Activated CD4-positive, alpha-beta T cell treated with anti-CD3 and anti-CD28 coated beads, Interleukin-10, Interleukin-2, amounts not matched to agents 100 ng/mL and 50 ng/mL, durations not matched to agents 16 hours and 8 hours (primary cell): ENCODE measurements around the gene CREB3.

Experiments
- DNase-seq: peaks from one replicate; pipeline ENCODE4 v3.0.0-alpha.2; 2020

Gene CREB3

DNA sequence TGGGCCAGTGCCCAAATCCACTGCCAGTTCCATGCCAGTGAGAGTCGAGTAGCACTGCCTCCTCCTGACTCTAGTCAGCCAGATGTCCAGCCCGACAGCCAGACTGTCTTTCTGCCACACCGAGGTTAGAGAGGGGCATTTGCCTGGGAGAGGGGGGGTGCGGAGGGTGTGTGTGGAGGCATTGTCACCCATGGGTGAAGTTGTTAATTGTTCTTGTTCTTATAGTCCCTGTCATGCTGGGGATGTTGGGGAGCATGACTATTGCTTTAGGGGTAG is 17.7 kb downstream of the CREB3 start:
- DNase-seq = no peak

DNA sequence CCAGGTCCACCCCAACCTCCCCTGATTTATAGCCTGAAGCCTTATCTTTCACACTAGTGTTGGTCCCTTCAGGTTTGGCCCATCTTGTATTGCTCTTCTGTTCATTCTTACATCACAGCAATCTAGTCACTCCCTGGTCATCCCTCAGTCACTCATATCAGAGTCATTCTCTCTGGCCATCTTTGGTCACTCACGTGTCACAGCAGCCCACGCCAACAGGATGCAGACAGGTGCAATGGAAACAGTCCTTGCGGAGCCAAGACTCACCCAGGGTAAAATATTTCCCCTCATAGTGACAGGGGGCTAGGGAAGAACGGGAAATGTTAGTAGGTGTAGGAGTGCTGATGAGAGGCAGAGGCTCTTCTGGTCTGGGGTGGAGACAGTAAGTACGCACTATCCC is 21.0 kb downstream of the CREB3 start:
- no peak for DNase-seq

DNA sequence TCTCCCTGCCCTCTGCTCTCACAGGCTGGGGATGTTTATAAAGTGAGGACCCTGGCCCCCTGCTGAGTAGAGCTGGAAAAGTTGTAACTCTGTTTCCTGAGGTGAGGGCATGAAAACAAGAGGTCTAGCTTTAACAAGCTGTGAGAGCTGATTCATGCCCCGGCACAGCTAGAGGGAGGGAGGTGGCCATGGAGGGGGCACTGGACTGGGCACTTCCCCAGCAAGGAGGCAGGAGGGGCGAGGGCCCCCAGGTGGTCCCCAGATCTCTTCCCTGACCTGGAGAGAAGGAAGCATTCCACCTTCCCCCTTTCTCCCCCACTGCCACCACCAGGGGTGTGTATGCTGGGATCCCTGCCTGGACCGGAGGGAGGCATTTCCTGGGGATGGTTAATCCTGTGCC is 21.8 kb downstream of the CREB3 start, which contains the start of gene MSMP:
MSMP (minus strand) TSS at position 13 of the 400 bp plus-strand sequence. CDS start 147 bp downstream, outside the sequence.
- no peak for DNase-seq

- DNase-seq = no peak
Observed at GRCh38 chr9:35755071-35755470, 22.6 kb downstream of the CREB3 start.

DNA sequence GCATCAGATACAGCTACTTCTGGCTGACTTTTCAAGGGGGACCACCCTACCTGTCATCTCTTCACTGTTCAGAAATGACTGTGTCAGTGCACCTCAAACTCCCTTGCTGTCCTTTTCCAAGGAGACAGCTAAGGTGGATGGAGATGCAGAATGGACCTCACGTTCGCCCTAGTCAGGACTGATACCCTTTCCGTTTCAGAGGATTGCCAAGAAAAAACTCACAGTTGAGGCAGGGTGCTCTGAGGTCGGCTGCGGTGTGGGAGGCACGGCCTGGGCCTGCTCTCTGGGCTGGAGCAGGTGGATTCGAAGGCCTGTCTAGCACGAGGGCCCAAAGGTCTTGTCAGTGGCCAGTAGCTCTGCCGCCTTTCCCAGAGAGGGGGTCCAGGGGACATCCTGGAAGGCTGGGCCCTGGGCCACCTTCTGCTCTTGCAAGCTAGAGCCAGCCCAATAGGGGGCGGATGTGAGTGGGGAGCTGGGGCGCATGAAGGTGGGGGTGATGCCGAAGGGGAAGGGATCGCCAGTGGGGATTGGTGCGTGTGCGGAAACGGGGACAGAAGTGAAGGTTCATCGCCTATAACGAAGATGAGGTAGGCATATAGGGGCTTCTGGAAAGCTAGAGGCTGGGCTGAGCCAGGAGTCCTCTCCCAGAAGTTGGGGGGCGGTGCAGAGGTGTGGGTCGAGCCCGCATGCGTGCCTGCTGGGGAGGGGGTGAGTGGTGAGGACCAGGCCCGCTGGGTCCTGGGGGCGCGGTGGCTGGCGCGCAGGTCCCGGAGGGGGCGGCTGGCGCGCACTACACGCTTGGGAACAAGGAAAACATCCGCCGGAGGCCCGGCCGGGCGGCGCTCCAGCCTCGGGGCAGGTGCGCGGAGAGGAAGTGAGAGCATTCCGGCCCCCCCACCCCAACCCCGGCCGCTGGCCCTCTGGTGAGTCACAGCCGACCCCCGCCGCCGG is 24.1 kb downstream of the CREB3 start:
- peak; percentile 88 for DNase-seq

GRCh38 chr9:35757226-35757891 is 24.9 kb downstream of the CREB3 start:
- DNase-seq = peak; percentile 50

DNA sequence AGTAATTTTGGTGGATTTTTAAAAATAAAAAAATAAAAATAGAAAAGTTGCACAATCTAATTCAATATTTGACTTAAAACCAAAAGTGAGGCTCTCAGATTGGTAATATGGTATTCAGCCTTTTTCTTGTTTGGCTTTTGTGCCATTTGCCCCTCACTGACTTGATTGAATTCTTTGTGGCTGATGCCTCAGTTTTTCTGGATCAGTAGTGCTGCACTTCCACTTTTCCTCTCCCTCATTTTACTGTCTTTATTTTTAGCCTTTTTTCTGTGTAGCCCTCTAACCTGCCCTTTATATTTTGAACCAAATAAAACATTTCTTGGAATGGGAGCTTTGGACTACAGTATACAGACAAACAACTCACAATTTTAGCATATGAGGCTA is 25.4 kb downstream of the CREB3 start:
- no peak for DNase-seq

DNA sequence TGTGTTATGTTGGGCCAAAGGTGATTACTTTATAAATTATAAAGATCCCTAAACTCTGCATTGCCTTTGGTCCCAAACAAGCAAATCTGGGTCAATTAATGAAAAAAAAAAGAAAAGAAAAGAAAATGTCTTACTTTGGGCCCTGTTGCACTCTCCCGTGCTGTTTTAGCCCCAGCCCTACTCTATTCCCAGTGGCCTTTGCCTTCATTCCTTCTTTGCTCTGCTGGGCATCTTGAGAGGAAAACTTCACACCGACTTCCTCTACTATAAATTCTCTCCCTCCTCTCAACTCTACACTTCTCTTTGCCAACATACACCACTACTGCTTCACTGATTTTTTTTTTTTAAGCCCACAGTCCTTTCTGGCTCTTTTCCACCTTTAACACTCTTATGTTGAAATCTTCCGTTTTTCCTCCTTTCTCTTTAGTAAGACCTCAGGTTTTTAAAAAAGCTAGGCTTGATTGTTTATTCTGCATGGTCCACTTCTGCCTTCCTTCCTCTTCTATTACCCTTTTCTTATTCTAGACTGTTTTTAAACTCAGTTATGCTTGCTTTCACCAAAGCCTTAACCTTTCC is 26.1 kb downstream of the CREB3 start:
- no peak for DNase-seq

DNA sequence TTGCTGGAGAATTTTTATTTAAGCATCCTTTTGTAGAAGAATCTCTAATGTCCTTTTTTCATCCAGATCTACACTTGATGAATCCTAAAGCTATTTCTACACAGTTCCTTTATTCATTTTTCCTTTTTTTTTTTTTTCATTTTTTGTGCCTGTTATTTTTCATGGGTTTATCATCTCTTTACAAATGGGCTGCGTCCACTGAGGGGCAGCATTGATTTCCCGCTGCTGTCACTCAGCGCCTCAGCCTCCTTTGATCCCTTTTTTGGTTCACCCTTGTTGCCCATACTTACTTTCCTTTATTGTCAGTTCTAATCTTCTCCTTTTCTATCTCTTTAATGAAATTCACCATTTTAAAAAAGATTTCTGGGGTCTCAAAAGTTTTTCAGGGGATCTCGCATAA is 27.3 kb downstream of the CREB3 start:
- DNase-seq = no peak

GRCh38 chr9:35760651-35761050 is 28.2 kb downstream of the CREB3 start:
- no peak for DNase-seq

- DNase-seq = no peak
Observed at GRCh38 chr9:35763181-35763580, 30.7 kb downstream of the CREB3 start.

DNA sequence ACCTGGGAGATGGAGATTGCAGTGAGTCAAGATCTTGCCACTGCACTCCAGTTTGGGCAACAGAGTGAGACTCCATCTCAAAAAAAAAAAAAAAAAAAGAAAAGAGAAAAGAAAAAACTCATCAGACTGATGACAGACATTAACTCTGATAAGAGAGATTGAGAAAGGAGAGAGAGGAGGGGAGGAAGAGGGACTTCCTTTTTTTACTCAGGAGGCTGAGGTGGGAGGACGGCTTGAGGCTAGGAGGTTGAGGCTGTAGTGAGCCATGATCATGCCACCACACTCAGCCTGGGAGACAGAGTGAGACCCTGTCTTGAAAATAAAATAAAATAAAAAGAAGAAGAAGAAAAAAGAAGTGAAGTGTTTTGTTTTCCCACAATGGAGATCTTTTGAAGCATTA is 31.3 kb downstream of the CREB3 start:
- DNase-seq = no peak

DNA sequence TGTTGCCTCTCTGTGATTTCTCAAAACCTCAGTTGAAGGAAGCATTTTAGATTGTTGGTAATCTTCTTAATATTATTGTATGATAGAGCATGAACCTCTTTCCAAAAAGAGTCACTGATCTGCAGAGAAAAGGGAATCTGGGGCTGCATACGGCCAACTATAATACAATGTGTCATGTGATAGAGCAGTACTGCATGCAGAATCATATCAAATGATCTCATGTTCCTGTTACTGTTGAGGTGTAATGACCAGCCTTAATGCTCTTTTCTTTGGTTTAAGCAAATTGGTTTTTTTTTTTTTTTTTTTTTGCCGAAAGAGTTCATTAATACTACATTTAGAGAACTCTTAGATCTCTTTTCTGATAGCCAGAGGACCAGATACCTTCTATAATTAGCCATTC is 34.5 kb downstream of the CREB3 start:
- DNase-seq = no peak

GRCh38 chr9:35767458-35767857 is 35.0 kb downstream of the CREB3 start:
- DNase-seq = no peak

DNA sequence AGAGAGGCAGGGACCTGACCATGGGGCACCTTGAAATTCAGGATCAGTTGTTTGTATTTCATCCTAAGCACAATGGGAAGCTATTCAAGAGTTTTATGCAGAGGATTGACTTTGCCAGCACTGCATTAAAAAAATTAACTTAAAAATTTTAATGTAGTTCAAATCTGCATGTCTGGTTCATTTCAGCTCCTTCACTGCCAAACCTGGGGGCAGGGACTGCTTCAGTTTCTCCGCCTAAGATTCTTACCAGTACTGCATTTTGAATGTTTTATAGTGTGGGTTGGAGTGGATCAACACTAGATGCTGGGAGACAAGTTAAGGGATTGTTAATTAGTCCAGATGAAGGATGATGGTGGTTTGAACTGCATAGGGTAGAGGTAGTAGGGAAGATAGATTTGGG is 37.3 kb downstream of the CREB3 start:
- no peak for DNase-seq

DNA sequence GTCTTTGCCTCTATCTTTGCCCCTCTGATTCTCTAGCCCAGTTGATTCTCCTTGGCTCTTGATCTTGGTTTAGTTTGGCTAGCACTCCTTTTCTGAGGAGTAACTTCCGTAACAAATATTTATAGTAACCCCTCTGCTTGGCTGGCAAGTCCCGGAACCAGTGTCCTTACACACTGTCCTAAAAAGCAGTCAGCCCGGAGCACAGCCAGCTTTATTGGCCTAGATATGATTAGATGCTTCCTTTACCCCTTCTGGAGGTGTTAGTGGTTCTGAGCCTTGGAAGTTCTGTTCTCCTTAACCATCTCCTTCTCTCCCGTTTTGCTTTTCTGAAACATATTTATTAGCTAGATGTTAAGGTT is 38.6 kb downstream of the CREB3 start:
- DNase-seq = no peak

DNA sequence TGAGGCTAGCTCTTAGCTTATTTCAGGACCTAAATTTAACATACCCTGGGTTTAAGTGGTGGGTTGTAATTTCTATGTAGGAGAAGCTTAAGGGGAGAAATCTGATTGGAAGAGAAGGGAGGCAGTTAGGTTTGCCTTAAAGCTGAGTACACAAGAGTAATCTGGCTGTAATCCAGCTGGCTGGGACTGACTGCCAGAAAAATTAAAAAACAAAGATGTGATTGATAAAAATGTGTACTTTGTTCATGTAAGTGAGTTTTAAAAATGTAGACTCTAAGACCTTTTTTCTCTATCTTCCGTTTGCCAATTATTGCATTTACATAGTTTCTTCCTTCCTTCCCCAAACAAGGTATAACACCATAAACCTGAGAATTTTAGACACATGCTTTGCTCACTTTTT is 39.1 kb downstream of the CREB3 start:
- DNase-seq = no peak

- DNase-seq = no peak
Observed at GRCh38 chr9:35771943-35772342, 39.5 kb downstream of the CREB3 start.

DNA sequence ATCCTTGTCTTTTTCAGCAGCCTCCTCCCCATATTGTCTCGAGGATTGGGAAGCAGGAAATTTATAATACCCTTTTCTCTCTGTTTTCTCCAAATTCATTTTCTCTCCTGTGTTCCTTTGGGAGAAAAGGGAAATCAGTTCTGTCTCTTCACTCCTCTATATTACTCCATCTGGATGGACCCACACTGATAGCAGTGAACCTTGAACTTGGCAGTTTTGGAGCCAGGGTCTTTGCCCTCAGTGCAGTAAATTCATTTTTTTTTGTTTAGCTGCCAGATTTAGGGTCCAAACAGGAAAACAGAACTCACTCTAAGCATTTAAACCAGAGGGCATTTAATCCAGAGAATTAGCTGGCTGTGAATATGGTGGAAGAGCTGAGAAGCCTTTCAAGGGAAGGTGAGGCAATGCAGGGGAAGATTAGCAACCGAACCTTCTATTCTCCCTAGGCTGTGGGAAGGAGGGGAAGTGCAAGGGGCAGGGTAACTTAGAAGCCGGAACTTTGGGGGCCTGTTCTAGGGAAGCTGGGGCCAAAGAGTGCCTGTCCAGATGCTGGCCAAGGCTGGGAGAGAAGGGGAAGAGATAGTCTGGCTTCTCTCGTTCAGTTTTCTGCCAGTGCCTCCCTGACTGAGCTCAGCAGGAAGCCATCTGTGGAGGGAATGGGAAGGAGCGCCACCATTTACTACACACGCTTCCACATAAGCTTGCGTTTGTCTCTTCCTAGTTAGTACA is 42.6 kb downstream of the CREB3 start:
- no peak for DNase-seq

DNA sequence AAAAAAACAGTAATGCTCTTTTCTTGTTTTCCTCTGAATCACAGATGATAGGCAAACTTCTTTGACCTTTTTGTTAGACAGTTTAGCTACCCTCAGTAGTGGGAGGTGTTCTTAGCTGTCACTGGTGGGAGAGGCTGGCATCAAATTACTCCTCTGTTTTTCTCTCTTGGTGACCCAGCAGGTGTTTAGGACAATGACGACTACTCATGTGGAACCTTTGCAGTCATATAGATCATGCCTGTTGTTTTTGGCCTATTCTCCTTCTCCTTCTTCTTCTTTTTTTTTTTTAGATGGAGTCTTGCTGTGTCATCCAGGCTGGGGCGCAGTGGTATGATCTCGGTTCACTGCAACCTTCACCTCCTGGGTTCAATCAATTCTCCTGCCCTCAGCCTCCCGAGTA is 43.6 kb downstream of the CREB3 start:
- DNase-seq = no peak

- no peak for DNase-seq
Observed at GRCh38 chr9:35778496-35778895, 46.0 kb downstream of the CREB3 start.

DNA sequence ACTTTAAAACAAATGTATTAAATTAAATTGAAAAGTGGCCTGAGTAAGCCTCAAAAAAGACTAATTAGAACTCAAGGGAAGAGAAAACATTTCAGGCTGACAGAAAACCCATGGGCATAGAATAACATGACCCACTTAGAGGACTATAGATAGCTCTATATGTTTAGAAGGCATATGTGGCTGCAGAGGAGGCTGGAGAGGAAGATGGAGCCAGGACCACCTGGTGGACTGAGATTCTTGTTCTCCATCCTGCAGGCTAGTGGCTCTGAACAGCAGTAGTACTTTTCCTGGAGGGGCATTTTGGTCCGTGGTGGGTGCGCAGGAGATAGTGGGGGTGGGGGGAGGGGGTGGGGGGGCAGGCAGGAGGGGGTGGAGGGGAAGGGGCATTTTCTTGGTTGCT is 48.6 kb downstream of the CREB3 start:
- DNase-seq = no peak

GRCh38 chr9:35783418-35783817 is 51.0 kb downstream of the CREB3 start:
- DNase-seq = no peak
